SH-SY5Y (cell line): ENCODE data around the gene PDE3B.

Experiments used
- GATA2 ChIP-seq: IDR thresholded peaks from 2 replicates; pipeline ENCODE4 v1.6.1; 2011; ENCODE audit warnings: mild to moderate bottlenecking, low read depth, low read length
- GATA3 ChIP-seq: IDR thresholded peaks from 2 replicates; pipeline ENCODE4 v1.6.1; 2011; ENCODE audit warnings: low read depth, mild to moderate bottlenecking, low read length, moderate library complexity

DNA sequence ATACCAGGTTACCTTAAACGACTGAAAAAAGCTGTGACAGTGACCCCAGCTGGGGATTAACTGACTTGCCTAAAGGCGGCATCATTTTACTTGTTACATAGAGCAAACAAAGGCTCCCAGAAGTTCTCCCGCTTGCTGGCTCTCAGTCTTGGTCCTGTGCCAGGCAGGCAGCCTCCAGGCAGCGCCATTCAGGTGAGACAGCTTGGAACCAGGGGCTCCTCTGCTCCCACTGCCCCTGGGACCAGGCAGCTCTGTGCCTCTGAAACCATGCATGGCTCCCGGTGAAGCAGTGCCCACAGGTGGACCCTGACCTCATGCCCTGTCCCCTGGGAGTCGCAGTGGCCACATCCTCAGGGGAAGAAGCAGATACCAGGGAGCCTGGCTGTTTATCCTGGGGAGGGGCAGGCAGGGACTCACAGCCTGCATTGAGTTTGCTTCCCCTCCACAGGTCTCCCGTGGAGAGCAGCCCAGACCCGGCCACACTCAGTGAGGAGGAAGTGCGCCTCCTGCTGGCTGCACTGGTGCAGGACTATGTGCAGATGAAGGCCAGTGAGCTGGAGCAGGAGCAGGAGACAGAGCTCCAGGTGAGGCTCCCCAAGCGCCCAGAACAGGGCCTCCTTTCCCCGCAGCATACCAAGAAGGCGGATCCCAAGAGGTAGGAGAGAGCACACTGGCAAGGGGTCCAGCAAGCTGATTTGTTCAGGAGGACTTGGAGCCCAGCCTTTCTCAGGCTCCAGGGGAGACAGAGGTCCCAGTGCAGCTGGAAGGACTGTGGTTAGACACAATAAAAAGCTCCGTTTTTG, 264.0 kb downstream of the PDE3B start:
- no peak for TF ChIP-seq GATA3
- TF ChIP-seq GATA2 = no peak
